Suprapubic skin (tissue), 4 donors: ENCODE results near the gene ANO9. TPM values are rescaled to one million over a fixed set of nuclear protein-coding genes. Genes with fewer than 3 reads are reported as not detected.

Experiments
- DNase-seq, 2 donors: peaks; one replicate each; pipeline ENCODE4 v3.0.0-alpha.2; 2019; ENCODE audit warnings: low spot score in 2 of 2
- H3K27ac ChIP-seq: fragments of 200-600 bp; sonication (generic); one replicate; pipeline ENCODE4 v1.5.1; 2019
- H3K27me3 ChIP-seq: fragments of 200-600 bp; sonication (generic); one replicate; pipeline ENCODE4 v1.5.1; 2019
- H3K36me3 ChIP-seq: fragments of 200-600 bp; sonication (generic); one replicate; pipeline ENCODE4 v1.5.1; 2019
- H3K4me1 ChIP-seq: fragments of 200-600 bp; sonication (generic); one replicate; pipeline ENCODE4 v1.5.1; 2019
- H3K4me3 ChIP-seq: fragments of 200-600 bp; sonication (generic); one replicate; pipeline ENCODE4 v1.5.1; 2019; ENCODE audit warnings: mild to moderate bottlenecking
- H3K9me3 ChIP-seq: fragments of 200-600 bp; sonication (generic); one replicate; pipeline ENCODE4 v1.5.1; 2019
- EP300 ChIP-seq: sonication (generic); formaldehyde crosslinking; IDR thresholded peaks from one replicate; pipeline ENCODE4 v1.6.1; 2017; ENCODE audit warnings: antibody characterized with exemption
- POLR2A ChIP-seq, 2 donors: fragments of 450-650 bp; IDR thresholded peaks; one replicate each; pipeline ENCODE4 v1.6.1; 2017; ENCODE audit warnings: antibody characterized with exemption in 2 of 2, mild to moderate bottlenecking in 2 of 2, moderate library complexity in 2 of 2
- POLR2AphosphoS5 ChIP-seq, 3 donors: sonication (generic); formaldehyde crosslinking; IDR thresholded peaks; one replicate each; pipeline ENCODE4 v1.6.1; 2017; ENCODE audit warnings: antibody characterized with exemption in 3 of 3
- WGBS: methylation state at CpG from one replicate; pipeline ENCODE4 v1.1.5; 2018; 5-methylcytosine and 5-hydroxymethylcytosine counted together
- total RNA-seq, 4 donors: library from RNA; depleted of rRNA; stranded (reverse); fragments of >200 nt; gene quantifications; one replicate each; pipeline ENCODE4 v1.1.0, GENCODE V29; 2016
- TF ChIP-seq, protein P1 (sequence below), 2 donors: fragments of 200-600 bp in 1 of 2; fragments of 450-650 bp in 1 of 2; sonication (generic) in 1 of 2; IDR thresholded peaks; one replicate each; pipeline ENCODE4 v1.5.1; 2016 to 2019; ENCODE audit warnings: antibody characterized with exemption in 2 of 2, mild to moderate bottlenecking in 1 of 2, moderate library complexity in 1 of 2

Gene ANO9
- total RNA-seq, 4 donors from 2014 or later: 76.8 to 166 (median 103) TPM

DNA sequence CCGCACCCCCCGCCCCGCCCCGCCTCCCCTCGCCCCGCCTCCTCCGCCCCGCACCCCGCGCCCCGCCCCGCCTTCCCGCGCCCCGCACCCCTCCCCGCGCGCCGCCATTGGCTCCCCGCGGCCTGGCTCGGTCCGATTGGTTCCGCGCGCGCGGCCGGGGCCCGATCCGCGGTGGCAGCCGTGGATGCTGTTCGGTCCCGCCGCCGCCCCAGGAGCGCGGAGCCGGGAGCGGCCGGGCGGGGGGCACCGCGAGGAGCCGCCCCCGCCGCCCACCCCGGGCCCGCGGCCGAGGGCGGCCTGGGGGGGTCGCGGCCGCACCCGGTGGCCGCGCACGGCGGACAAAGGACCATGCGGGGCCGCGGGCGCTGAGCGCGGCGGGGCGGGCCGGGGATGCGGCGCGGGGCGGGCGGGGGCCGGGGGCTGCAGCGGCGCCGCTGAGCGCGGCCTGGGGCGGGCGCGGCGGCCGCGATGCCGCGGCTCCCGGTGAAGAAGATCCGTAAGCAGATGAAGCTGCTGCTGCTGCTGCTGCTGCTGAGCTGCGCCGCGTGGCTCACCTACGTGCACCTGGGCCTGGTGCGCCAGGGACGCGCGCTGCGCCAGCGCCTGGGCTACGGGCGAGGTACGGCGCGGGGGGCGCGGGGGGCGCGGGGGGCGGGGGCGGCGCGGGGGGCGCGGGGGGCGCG is 72.3 kb downstream of the ANO9 start, which contains the start of gene B4GALNT4:
B4GALNT4 (plus strand) TSS at position 164 of the 683 bp plus-strand sequence; CDS start at position 469, 305 bp downstream.
- Histone ChIP-seq H3K27ac (no peak within 1 kb of the TSS), H3K36me3 (no peaks in the 10 kb centered on the region), H3K4me3 (peak within 1 kb of the TSS; percentile 41), H3K27me3 (peaks cover 50% of the 10 kb centered on the region), H3K4me1 (peaks cover 24% of the 10 kb centered on the region), H3K9me3 (no peaks in the 10 kb centered on the region)
- no CpG with 5 or more reads among the region's 118 CpGs for WGBS
- TF ChIP-seq POLR2A (IDR thresholded peaks at IDR 0.05) (no peak), EP300 (no peak), POLR2AphosphoS5 (IDR thresholded peaks at IDR 0.05) (no peak)
- no peak for DNase-seq

DNA sequence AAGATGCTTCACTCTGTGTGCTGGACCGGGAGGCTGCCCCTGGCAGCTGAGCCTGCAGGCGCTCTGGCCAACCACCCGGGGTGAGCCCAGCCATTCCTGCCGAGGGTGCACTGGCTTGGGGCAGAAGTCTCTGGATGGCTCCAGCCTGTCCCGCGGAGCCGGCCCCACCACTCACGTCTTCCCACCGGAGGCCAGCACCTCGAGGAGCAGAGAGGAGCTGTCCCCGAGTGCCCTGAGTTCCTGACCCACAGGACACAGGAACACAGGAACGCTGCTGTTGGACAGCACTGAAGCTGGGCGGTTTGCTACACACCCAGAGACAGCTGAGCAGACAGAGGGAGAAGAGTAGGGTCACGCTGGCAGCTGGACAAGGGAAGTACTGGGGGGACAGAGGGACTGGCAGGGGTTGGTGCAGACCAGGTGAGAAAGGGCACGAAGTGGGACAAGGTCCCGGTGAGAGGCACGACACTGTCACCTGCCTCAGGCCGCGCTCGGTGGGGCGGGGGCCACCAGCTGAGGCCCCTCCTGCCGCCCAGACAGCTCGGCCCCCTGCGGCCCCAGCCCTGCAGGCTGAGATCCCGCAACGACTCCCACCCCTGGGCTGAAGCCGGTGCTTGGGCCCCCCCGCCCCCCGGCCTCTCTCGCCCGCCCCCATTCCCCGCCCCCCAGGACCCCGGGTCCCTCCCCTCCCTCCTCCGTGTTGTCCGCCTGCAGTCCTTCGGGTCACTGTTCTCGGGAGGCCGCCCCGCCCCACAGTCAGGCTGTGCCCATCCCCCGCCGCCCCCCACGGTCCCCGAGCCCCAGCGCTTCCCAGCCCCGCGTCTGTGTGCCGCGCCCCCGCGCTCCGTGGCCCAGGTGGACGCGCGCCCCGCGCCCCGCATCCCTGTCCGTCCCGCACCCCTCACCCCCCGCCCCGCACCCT is 73.1 kb downstream of the ANO9 start:
- TF ChIP-seq, protein P1, sequence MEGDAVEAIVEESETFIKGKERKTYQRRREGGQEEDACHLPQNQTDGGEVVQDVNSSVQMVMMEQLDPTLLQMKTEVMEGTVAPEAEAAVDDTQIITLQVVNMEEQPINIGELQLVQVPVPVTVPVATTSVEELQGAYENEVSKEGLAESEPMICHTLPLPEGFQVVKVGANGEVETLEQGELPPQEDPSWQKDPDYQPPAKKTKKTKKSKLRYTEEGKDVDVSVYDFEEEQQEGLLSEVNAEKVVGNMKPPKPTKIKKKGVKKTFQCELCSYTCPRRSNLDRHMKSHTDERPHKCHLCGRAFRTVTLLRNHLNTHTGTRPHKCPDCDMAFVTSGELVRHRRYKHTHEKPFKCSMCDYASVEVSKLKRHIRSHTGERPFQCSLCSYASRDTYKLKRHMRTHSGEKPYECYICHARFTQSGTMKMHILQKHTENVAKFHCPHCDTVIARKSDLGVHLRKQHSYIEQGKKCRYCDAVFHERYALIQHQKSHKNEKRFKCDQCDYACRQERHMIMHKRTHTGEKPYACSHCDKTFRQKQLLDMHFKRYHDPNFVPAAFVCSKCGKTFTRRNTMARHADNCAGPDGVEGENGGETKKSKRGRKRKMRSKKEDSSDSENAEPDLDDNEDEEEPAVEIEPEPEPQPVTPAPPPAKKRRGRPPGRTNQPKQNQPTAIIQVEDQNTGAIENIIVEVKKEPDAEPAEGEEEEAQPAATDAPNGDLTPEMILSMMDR (IDR thresholded peaks at IDR 0.05): no peak
- TF ChIP-seq POLR2A (IDR thresholded peaks at IDR 0.05) (no peak), EP300 (no peak), POLR2AphosphoS5 (IDR thresholded peaks at IDR 0.05) (no peak)
- 5% methylated on average over 10 of the region's 61 CpGs for WGBS
- Histone ChIP-seq H3K36me3 (no peaks in the 10 kb centered on the region), H3K27ac (no peak overlapping the region), H3K4me3 (peak overlapping the region; percentile 41), H3K9me3 (no peaks in the 10 kb centered on the region), H3K27me3 (peaks cover 56% of the 10 kb centered on the region), H3K4me1 (peaks cover 29% of the 10 kb centered on the region)
- peak in 1 of 2 donors; percentile 57 for DNase-seq

DNA sequence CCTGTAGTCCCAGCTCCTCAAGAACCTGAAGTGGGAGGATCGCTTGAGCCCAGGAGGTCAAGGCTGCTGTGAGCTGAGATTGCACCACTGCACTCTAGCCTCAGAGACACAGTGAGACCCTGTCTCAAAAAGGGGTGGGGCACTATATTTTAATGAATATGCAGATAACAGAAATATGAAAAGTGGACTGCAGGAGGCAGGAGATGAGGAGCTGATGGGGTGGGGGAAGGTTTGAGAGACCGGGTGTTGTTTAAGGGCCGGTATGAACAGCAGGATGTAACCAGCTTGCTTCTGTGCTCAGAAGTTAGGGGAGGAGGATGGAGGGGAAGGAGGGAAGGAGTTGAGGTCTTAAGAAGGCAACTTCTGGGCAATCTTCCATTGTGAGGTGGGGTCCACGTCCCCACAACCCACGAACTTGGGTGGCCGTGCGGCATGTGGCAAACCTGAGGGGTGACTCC is 73.8 kb downstream of the ANO9 start:
- 32% methylated on average over 7 of the region's 7 CpGs for WGBS
- Histone ChIP-seq H3K36me3 (no peaks in the 10 kb centered on the region), H3K9me3 (no peaks in the 10 kb centered on the region), H3K4me3 (no peak overlapping the region), H3K27me3 (peaks cover 56% of the 10 kb centered on the region), H3K27ac (no peak overlapping the region), H3K4me1 (peaks cover 29% of the 10 kb centered on the region)
- DNase-seq: no peak
- no peak for TF ChIP-seq POLR2A (IDR thresholded peaks at IDR 0.05)
- TF ChIP-seq POLR2AphosphoS5 (IDR thresholded peaks at IDR 0.05): no peak
- TF ChIP-seq, protein P1 (IDR thresholded peaks at IDR 0.05): no peak
- TF ChIP-seq EP300: no peak

Other genes with a start within 250 kb of the ANO9 start
- not detected for gene SCGB1C1, start 248.9 kb downstream of the ANO9 start, total RNA-seq
- gene BET1L, start 234.6 kb downstream of the ANO9 start, total RNA-seq: 10 to 100 TPM; 25.8 to 31.7 (median 27.9) TPM
- 10 to 100 TPM; 62.4 to 90.1 (median 80.9) TPM for gene RIC8A, start 234.3 kb downstream of the ANO9 start, total RNA-seq
- gene SIRT3, start 205.7 kb downstream of the ANO9 start, total RNA-seq: 10 to 100 TPM in 3 of 4 donors, 1 to 10 TPM in 1; 9.1 to 20.1 (median 13.3) TPM
- gene PSMD13, start 205.0 kb downstream of the ANO9 start, total RNA-seq: 10 to 100 TPM; 70.3 to 97.8 (median 87.3) TPM
- gene NLRP6, start 163.6 kb downstream of the ANO9 start, total RNA-seq: 1 to 10 TPM in 1 of 4 donors, under 1 TPM in 3; 0.15 to 1.3 (median 0.64) TPM
- 10 to 100 TPM in 2 of 4 donors, 1 to 10 TPM in 2; 3.5 to 22.0 (median 8.1) TPM for gene PGGHG, start 152.9 kb downstream of the ANO9 start, total RNA-seq
- gene IFITM5, start 142.5 kb downstream of the ANO9 start, total RNA-seq: not detected
- 10 to 100 TPM; 25.6 to 84.1 (median 45.1) TPM for gene IFITM2, start 134.2 kb downstream of the ANO9 start, total RNA-seq
- 100 to 1,000 TPM in 1 of 4 donors, 10 to 100 TPM in 3; 50.7 to 128 (median 67.6) TPM for gene IFITM1, start 128.0 kb downstream of the ANO9 start, total RNA-seq
- gene IFITM3, start 121.2 kb downstream of the ANO9 start, total RNA-seq: 100 to 1,000 TPM in 2 of 4 donors, 10 to 100 TPM in 2; 69.6 to 160 (median 110) TPM
- 1 to 10 TPM; 1.2 to 3.0 (median 1.6) TPM for gene B4GALNT4, start 72.5 kb downstream of the ANO9 start, total RNA-seq
- gene PKP3, start 47.8 kb downstream of the ANO9 start, total RNA-seq: 100 to 1,000 TPM; 318 to 486 (median 428) TPM
- 10 to 100 TPM; 14.2 to 26.0 (median 16.5) TPM for gene SIGIRR, start 27.0 kb downstream of the ANO9 start, total RNA-seq
- gene PTDSS2, start 8.3 kb upstream of the ANO9 start, total RNA-seq: 10 to 100 TPM; 22.3 to 31.0 (median 25.3) TPM
- gene RNH1, start 65.2 kb upstream of the ANO9 start, total RNA-seq: 100 to 1,000 TPM; 378 to 392 (median 383) TPM
- 100 to 1,000 TPM in 2 of 4 donors, 10 to 100 TPM in 2; 82.9 to 131 (median 96.2) TPM for gene HRAS, start 93.6 kb upstream of the ANO9 start, total RNA-seq
- 1 to 10 TPM; 1.7 to 2.4 (median 2.1) TPM for gene LRRC56, start 95.5 kb upstream of the ANO9 start, total RNA-seq
- 10 to 100 TPM in 1 of 4 donors, 1 to 10 TPM in 3; 6.3 to 17.8 (median 8.7) TPM for gene LMNTD2, start 118.7 kb upstream of the ANO9 start, total RNA-seq
- 100 to 1,000 TPM in 1 of 4 donors, 10 to 100 TPM in 3; 82.6 to 113 (median 87.0) TPM for gene RASSF7, start 119.0 kb upstream of the ANO9 start, total RNA-seq
- 10 to 100 TPM; 27.9 to 55.6 (median 42.0) TPM for gene PHRF1, start 134.5 kb upstream of the ANO9 start, total RNA-seq
- 10 to 100 TPM; 20.9 to 34.0 (median 26.6) TPM for gene IRF7, start 173.9 kb upstream of the ANO9 start, total RNA-seq
- gene CDHR5, start 182.9 kb upstream of the ANO9 start, total RNA-seq: 1 to 10 TPM in 1 of 4 donors, under 1 TPM in 1, not detected in 2; 0.53 to 1.1 TPM
- not detected for gene SCT, start 185.2 kb upstream of the ANO9 start, total RNA-seq
- 1 to 10 TPM in 1 of 4 donors, under 1 TPM in 1, not detected in 2; 0.97 to 1.2 TPM for gene DRD4, start 195.3 kb upstream of the ANO9 start, total RNA-seq